ENCODE results near the gene CHST1.

CHST1 gene

DNA sequence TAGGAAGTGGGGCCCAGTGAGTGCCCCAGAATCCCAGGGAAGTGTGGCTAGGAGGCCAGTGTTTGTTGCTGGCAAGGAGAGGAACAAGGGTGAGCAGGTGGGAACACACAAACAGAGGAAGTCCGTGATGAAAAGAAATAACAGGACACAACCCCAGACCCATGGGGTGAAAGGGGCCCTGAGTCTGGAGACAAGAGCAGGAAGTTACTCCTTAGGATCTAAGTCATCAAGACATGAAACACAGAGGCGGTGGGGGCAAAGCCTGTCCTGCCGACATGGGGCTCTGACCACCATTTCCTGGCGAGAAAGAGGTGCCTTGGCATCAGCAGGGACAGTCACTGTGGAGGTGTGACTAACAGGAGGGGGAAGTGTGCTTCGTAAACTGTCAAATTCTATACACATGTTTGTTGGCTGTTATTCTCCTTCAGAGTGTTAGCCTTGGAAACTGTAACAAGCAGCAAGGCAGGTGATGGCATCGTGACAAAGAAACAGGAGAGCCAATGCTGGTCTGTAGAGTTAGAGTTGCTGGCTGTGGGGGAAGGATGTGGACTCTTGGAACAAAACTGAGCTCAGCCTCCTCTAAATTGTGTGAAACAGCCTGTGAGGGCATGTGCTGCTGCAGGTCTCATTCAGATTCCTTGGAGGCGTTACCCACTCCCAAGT, 21.7 kb downstream of the CHST1 start:
- no peak for DNase-seq

DNA sequence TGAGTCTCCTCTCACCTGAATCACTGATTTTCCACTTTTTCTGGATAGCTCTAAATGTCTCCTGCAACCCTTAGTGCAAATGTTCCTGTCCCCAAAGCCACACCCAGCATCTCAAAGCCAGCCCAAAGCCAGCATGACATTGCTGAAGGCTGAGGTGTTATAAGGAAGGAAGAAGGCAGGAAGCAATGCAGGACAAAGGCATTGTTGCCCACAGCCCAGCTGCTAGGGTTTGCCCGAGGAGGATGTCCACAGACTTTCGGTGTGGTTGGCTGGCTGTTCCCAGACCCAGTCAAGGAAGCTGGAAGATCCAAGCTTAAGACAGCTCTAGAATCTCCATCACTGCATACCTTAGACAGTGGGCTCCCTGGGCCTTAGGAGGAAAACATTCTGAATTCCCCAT, 23.5 kb downstream of the CHST1 start:
- no peak for DNase-seq

DNA sequence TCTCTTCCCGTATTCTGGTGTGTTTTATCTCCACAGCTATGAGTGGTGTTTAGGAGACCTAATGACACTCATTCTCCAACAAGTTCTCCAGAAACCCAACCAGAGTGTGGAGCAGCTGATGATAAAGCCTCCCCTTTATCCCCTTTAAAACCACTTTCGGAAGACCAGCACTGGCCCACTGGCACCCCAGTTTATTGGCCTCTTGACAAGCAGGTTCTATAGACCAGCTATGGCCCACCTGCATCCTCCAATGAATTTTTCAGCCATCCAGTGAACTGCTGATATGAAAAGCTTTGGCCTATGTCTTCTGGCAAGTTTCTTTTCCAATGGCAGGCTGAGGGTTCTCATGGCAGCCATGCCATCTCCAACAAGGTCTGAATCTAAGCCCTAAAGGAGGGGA, 27.4 kb downstream of the CHST1 start:
- DNase-seq, result no peak

DNA sequence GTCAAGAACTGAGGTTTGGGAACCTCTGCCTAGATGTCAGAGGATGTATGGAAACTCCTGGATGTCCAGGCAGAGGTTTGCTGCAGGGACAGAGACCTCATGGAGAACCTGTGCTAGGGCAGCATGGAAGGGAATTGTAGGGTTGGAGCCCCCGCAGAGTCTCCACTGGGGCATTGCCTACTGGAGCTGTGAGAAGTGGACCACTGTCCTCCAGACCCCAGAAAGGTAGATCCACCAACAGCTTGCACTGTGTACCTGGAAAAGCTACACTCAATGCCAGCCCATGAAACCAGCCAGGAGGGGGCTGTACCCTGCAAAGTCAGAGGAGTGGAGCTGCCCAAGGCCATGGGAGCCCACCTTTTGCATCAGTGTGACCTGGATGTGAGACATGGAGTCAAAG, 29.5 kb downstream of the CHST1 start:
- no peak for DNase-seq

DNA sequence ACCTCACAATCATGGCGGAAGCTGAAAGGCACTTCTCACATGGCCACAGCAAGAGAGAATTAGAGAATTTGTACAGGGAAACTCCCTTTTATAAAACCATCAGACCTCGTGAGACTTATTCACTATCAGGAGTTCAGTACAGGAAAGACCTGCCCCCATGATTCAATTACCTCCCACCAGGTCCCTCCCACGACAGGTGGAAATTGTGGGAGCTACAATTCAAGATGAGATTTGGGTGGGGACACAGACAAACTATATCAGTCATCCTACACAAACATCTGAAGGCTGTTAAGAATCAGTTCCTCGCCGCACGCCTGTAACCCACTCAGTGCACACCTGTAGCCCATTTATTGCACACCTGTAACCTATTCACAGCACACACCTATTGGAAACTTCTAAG, 39.8 kb downstream of the CHST1 start:
- no peak for DNase-seq

DNA sequence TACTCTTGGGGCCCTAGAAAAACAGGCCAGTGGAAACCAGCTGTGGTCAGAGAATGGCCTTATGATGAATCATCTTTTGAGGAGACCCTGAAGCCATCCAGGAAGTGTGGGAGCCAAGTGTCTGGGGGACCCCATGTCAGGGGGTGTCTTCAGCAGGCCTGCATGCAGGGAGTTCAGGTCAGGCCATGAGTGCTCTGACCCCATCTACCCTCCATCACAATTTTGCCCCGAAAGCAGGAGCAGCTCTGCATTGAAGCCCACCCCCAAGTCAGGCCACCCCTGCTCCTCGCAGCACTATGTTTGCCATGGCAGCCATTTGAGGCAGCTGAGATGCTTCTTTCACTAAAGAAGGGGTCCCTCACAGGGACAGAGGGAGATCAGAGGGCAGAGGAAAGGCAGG, 41.3 kb downstream of the CHST1 start:
- no peak for DNase-seq

DNA sequence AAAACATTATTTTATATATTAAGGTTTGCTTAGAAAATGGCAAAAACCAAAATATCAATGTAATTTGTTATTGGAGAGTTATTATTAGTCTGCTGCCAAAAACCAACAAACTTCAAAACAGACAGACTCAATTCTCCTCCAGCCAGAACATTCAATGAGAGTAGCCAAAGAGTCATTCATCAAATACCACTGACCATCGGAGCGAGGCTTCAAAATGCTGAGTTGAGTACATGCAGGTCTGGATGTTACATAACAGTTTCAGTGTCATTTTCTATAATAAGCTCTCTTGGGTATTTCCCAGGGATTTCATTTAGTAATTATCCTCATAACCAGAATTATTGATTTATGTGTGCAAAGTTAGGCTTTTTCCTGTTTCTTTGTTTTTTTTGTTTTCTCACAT, 42.6 kb downstream of the CHST1 start:
- DNase-seq, result no peak

DNA sequence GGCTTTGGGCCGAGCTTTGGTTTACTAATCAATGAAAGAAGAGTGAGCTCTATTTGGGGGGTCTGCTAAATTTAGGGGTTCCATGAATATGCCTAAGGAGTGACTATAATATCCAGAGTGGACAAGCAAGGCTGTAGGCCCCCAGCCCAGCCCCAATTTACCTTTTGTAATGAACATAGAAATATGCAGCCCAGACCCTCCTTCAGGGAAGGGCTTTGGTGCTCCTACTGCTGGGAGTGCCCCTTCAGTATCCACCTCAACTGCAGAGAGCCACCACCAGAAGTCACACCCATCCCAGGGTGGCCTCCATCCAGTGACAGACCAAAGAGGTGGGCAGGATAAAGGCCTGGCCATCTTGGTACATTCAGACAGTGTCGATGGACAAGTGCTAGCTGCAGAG, 43.1 kb downstream of the CHST1 start:
- no peak for DNase-seq

DNA sequence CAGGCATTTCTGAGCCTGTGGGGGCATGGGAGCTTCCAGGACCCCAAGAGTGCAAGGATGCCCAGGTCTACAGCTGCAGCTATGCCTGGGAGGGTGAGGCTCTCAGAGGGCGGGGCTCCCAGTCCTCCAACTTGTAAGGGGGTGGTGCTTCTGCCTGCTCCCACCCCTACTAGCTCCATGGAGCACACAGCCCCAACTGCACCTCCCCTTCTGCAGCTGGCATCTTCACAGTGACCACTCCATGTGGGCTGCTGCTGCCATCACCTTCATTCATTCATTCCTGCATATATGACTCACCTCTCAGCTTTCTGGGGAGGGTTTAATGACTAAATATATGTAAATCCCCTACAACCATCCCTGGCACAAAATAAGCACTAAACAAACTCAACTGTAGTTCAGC, 43.8 kb downstream of the CHST1 start:
- no peak for DNase-seq

DNA sequence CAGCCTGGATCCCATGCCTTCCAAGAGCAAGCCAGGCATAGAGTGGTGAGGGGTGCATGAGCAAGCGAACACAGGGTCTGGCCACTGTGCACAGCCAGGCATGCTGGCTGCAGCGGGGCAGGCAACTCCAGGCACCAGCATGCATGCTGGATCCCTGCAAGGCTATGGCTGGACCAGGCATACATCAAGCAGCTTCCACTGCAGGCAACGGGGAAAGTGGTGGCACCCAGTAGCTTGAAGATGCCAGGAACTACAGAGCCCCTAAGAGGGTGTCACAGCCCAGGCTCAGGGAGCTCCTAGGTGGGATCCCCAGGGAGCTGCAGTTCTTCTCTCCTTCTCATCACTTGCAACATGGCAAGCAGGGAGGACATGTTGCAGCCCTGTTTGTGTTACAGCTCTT, 45.2 kb downstream of the CHST1 start:
- DNase-seq, result no peak

DNA sequence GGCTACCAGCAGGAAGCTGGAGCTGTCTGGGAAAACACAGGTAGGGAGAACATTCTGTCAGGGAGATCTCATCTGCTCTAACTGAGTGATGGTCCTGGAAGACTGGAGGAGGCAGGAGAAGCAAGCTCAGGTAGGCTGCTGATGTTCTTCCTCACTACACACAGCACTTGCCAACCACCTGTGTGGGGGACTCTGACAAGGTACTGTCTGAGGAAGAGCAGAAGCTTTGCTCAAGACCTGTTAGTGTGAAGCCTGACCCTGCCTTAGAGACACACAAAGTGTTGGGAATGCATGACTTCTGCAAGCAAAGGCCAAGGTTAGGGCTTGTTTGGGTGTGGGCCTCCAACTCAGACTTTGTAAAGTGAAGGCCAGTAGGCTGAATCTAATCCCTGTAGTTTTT, 46.5 kb downstream of the CHST1 start:
- no peak for DNase-seq

DNA sequence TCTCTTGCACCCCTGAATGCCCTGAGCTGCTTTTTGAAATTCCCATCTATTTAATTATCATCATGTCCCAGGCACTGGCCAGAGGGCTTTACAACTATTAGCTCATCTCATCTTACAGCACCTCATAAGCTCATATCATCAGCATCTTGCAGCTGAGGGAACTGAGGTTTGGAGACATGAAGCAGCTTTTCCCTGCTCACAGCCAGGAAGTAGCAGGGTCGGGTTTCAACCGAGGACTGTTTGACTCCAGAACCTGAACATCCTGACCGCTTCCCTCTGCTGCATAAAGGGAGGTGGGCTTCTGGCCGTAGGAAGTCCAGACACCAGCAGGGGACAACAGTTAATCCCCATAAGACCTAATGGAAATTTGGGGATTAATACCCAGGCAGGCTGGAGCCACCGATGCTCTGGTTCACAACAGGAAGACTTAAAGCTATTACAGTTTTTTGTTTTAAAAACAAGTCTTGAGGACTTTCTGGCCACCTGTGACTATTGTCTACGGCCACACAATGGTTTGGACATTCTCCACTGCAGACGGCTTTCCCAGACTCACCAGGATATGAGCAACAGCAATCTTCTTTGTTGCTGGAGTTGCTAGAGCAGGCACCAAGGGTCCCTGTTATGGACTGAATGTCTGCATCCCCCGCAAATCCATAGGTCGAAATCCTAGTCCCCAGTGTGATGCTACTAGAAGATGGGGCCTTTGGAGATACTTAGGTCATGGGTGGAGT, 47.4 kb downstream of the CHST1 start:
- DNase-seq, result no peak

DNA sequence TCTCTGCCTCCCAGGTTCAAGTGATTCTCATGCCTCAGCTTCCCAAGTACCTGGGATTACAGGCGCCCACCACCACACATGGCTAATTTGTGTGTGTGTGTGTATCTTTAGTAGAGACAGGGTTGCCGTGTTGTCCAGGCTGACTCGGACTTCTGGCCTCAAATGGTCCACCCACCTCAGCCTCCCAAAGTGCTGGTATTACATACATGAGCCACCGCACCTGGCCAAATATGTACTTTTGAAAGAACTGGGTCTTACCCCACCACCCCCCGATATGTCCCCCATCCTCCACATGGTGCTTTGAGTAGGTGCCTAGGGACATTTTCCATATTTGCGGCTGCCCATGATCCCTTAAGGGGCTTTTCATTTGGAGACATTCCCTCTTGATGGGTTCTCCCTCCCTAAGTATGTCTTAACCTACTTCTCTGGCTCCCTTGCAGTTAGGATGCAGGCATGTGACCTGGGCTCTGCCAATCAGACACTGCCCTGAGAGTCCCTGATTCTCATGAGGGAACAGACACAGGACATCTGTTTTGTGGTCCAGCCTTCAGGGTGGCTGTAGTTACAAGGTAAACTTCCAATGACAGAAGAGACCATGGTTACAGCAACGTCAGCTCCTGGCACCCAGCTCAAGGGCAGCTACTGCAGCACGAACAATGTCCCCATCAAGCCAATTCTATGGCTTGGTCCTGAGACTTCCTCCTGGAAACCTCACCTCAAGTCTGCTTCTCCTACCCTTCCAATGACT, 48.4 kb downstream of the CHST1 start:
- no peak for DNase-seq

DNA sequence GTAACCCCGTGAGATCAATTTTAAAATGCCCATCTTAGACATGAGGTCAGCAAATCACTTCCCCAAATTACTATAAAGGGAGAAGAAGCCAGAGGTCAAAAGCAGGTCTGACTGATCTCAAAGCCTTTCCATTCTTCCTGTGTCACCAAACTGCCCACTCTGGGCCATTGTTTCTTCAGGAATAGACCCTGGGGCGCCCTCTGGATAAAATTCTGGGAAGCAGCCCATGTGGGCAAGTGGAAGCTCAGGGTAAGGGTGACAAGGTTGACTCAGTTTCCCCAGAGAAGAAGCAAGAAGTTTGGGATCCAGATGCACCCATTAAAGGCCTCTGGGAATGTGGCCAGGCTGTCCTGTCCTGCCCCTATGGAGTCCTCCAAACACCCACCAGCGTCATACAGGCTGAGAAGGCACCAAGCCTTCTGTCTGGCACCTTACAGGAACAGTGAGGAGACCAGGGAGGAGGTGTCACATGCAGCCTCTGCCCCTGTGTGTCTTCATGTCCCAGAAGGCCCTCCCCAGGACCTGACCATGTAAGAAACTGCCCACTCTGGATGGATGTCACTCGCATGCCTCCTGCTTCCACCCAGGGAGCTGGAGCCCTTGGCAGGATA, 50.1 kb downstream of the CHST1 start:
- no peak for DNase-seq

DNA sequence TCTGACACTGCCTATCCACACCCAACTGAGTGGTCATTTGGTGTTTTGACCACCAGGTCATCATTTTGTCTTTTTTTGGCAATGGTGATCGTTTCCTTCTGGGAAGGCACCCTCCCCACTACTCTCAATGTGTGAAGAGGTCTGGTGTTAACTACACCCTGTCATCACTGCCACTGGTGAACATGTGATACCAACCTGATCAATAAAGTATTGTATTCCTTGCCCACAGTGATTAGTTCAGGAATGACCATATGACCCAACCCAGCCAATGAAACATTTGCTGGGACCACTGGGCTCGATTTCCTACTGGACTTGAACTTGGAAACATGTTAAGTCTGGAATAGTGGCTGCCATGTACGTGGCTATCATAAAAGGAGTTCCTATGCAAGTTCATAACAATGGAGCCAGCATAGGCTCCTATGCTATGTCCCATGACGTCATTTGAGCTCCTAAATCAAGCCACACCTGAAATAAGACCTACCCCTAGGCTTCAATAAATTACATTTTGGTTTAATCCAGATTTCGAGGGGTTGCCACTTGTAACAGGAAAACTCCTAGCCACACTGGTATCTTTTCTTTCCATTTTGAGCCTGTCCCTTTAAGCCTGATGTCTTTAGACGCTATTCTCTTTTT, 51.1 kb downstream of the CHST1 start:
- no peak for DNase-seq

DNA sequence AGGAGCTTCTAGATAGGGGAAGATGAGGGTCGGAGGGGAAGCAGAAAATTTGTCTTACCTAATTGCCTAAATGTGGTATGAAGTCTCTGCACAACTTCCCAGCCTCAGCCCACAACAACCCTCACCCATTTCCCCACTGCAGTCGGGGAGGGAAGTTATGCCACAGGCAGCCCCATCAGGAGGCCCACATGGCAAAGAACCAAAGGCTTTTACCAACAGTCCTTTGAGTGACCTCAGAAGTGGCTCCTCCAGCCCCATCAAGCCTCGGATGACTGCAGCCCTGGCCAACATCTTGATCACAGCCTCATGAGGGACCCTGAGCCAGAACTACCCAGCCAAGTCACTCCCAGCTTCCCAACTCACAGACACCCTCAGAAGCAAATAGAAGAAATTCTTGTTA, 54.8 kb downstream of the CHST1 start:
- DNase-seq, result no peak

DNA sequence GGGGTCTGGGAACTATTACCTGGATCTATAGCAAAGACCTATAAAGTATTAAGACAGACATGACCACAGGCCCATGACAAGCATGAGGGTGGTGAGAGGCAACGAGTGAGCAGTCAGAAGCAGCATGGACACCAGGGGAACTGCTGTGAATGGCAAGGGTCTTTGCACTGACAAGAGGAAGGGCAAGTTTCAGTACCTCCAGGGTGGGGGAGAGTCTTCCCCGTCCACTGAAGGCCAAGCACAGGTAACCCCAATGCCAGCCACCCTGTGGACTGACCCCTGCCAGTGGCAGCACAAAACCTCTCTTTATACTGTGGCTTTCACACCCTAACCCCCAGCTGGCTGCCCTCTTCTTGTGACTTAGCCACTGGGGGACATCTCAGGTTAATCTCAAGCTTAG, 55.5 kb downstream of the CHST1 start:
- DNase-seq, result no peak

DNA sequence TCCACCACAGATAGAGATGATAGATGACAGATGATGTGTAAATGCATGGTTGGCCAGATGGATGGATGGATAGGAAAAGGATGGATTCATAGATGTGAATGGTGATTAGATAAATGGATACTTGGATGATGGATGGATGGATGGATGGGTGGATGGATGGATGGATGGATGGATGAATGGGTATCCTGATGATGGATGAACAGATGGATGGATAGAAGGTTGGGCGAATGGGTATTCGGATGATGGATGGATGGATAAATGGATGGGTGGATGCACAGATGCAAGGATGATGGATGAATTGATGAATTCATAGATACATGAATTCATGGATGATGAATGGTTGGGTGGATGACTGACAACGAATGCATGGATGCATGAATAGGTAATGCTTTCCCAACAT, 56.1 kb downstream of the CHST1 start:
- DNase-seq, result no peak

DNA sequence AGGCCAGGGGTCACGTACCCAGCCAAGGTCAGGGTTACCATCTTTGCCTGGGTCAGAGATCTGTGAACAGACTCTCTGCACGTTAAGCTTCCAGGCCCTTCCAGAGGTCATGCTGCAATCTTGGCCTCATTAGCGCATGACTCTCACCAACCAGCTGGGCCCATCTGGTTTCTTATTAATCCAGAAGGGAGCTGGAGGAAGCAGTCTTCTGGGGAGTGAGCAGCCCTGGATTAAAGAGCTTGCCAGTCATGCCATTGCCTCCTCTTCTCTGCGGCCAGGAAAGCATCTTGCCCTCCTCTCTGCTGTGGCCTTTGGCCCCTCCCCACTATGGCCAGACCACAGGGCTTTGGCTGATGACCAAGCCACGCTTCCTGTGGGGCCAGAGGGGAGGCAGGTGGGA, 57.4 kb downstream of the CHST1 start:
- DNase-seq, result no peak

DNA sequence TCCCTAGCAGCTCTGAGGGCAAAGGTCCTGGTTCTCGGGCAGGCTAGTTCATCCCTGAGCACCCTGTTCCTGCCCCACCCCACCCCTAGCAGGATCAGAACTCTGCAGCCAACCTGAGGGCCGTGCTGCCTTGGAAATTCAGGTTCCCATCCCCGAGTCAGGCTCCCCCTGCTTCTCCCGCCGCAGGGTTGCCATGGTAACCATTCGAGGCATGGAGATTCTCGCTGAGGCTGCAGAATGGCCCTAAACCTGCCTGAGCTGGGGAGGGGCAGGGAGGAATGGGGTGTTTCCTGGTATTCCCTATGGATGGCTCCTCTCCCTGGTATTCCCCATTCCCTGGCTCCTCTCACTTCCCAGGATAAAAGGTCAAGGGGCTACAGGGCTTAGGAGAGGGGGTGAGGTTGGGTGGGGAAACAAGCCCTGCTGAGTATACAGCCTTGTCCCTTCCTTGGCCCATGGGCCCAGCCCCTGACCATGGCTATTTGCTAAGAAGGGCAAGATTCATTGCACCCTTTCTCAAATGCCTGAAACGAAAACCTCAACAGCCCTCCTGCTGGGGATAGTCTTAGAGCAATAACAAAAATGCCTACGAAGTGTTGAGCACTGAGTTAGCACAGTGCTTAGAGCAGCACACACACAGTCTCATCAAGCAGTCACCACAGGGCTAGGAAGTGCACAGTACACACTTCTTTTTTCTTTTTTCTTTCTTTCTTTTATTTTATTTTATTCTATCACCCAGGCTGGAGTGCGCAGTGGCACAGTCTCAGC, 58.7 kb downstream of the CHST1 start:
- peak; percentile 54 for DNase-seq

DNA sequence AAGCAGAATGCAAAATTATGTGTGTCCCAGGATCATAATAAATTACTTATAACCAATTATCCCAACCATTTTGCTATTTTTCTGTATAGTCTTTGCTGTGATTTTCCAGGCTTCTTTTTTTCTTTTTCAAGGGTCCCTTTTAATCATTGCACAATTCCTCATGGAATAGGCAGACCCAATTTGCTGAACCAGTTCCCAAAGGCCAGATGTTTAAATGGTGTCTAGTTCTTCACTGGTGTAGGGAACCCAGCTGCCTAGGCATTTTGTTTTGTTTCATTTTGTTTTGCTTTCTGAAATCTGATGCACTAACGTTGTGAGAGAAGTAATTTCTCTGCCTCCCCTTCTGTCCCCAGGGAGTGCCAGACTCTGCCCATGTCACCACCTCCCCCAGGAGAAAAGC, 60.4 kb downstream of the CHST1 start:
- DNase-seq, result no peak

DNA sequence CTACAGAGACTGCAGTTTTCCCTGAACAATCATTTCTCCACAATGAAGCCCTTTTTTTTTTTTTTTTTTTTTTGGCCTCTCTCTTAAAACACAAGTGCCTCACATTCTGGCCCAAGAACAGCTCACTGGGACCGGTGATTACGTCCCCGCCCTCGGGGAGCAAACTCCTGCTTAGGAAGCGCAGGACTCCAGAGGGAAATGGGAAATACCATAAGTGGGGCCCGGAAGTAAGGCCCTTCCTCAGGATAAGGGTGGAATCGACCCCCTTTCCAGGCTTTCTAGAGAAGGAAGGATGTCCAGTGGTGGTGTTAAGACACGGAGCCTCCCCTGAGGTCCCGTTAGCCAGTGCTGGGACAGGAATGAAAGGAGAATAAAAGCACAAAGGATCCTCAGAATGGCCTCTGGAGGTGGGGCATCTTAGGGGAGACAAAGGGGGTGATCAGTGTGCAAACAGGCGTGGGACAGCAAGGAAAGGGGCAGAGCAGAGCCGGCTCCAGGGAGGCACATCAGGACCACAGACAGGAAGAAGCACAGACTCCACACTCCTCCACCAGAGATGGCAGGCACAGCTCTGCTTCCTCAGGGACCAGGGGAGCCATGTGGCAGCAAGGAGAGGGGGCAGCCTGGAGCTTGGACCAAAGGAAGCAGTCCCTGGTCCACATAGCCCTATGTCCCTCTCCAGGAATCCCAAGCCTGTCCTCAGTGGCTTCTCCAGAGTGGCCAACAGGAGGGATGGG, 61.3 kb downstream of the CHST1 start:
- DNase-seq, result no peak

Measured in NCI-H1105 (cell line).